GM23248 (cell line): ENCODE measurements around the gene HERC4.

ENCODE experiments used
- EZH2 ChIP-seq: fragments of 200-600 bp; sonication (generic); IDR thresholded peaks from 2 replicates; pipeline ENCODE4 v1.6.1; 2018; ENCODE audit warnings: antibody characterized with exemption, mild to moderate bottlenecking; ENCODE audit not compliant: insufficient read depth, poor library complexity, severe bottlenecking
- EZH2phosphoT487 ChIP-seq: fragments of 200-600 bp; sonication (generic); IDR thresholded peaks from 2 replicates; pipeline ENCODE4 v1.6.1; 2018; ENCODE audit warnings: antibody characterized with exemption, moderate library complexity, mild to moderate bottlenecking, low read depth; ENCODE audit not compliant: insufficient read depth

- no peak for TF ChIP-seq EZH2
- TF ChIP-seq EZH2phosphoT487: no peak
Observed at GRCh38 chr10:68086910-68087684, 12.0 kb upstream of the HERC4 start.
